ENCODE data around the gene CPTP.
A peak's percentile ranks its signal among the peaks of the same experiment; 100 is the strongest.

CPTP gene

GRCh38 chr1:1286313-1287261 lies 38.0 kb upstream of the CPTP start:
- Histone ChIP-seq H3K36me3 (ENCODE audit: insufficient read depth, low read length) (no peaks in the 10 kb centered on the region), H3K27me3 (ENCODE audit: insufficient read depth, low read length, poor library complexity, severe bottlenecking) (no peaks in the 10 kb centered on the region), H4K20me1 (ENCODE audit: insufficient read depth, low read length, poor library complexity, severe bottlenecking) (no peaks in the 10 kb centered on the region), H3F3A (ENCODE audit: low read depth) (no peaks in the 10 kb centered on the region), H3K9ac (ENCODE audit: low read depth, low read length, poor library complexity, severe bottlenecking) (no peak overlapping the region), H2AFZ (ENCODE audit: low read length) (no peak overlapping the region), H3K9me2 (replicated peaks; ENCODE audit: low read depth, low read length) (no peaks in the 10 kb centered on the region), H3K4me3 (ENCODE audit: low read length, poor library complexity, severe bottlenecking) (no peak overlapping the region), H3K79me2 (ENCODE audit: insufficient read depth, low read length) (no peaks in the 10 kb centered on the region), H3K4me1 (ENCODE audit: insufficient read depth, low read length, poor library complexity, severe bottlenecking) (no peaks in the 10 kb centered on the region), H3K4me2 (ENCODE audit: low read depth, low read length, poor library complexity, severe bottlenecking) (no peak overlapping the region), H3K9me3 (ENCODE audit: insufficient read depth, low read depth, low read length) (no peaks in the 10 kb centered on the region)
- TF ChIP-seq EZH2phosphoT487 (IDR thresholded peaks at IDR 0.05; ENCODE audit: borderline replicate concordance), result no peak
- TF ChIP-seq CTCF (conservative IDR thresholded peaks at IDR 0.05; ENCODE audit: low read length), result no peak

GRCh38 chr1:1287288-1288110 lies 37.1 kb upstream of the CPTP start:
- Histone ChIP-seq H3K4me2 (ENCODE audit: low read depth, low read length, poor library complexity, severe bottlenecking) (no peak overlapping the region), H3K9me2 (replicated peaks; ENCODE audit: low read depth, low read length) (no peaks in the 10 kb centered on the region), H3K9me3 (ENCODE audit: insufficient read depth, low read depth, low read length) (no peaks in the 10 kb centered on the region), H3K27me3 (ENCODE audit: insufficient read depth, low read length, poor library complexity, severe bottlenecking) (no peaks in the 10 kb centered on the region), H4K20me1 (ENCODE audit: insufficient read depth, low read length, poor library complexity, severe bottlenecking) (no peaks in the 10 kb centered on the region), H3K4me3 (ENCODE audit: low read length, poor library complexity, severe bottlenecking) (no peak overlapping the region), H3K9ac (ENCODE audit: low read depth, low read length, poor library complexity, severe bottlenecking) (no peak overlapping the region), H3F3A (ENCODE audit: low read depth) (no peaks in the 10 kb centered on the region), H2AFZ (ENCODE audit: low read length) (no peak overlapping the region), H3K36me3 (ENCODE audit: insufficient read depth, low read length) (no peaks in the 10 kb centered on the region), H3K4me1 (ENCODE audit: insufficient read depth, low read length, poor library complexity, severe bottlenecking) (no peaks in the 10 kb centered on the region), H3K79me2 (ENCODE audit: insufficient read depth, low read length) (no peaks in the 10 kb centered on the region)
- TF ChIP-seq EZH2phosphoT487 (IDR thresholded peaks at IDR 0.05; ENCODE audit: borderline replicate concordance), result no peak

GRCh38 chr1:1290238-1290731 lies 34.3 kb upstream of the CPTP start:
- no peaks in the 10 kb centered on the region for H3K36me3 ChIP-seq (ENCODE audit: insufficient read depth, low read length)
- no peaks in the 10 kb centered on the region for H3K79me2 ChIP-seq (ENCODE audit: insufficient read depth, low read length)
- no peaks in the 10 kb centered on the region for H3K4me1 ChIP-seq (ENCODE audit: insufficient read depth, low read length, poor library complexity, severe bottlenecking)
- no peaks in the 10 kb centered on the region for H3K27me3 ChIP-seq (ENCODE audit: insufficient read depth, low read length, poor library complexity, severe bottlenecking)
- H3K9me3 ChIP-seq (ENCODE audit: insufficient read depth, low read depth, low read length), result no peaks in the 10 kb centered on the region
- H3K9me2 ChIP-seq (replicated peaks; ENCODE audit: low read depth, low read length), result no peaks in the 10 kb centered on the region
- H3K9ac ChIP-seq (ENCODE audit: low read depth, low read length, poor library complexity, severe bottlenecking), result no peak overlapping the region
- H3K4me3 ChIP-seq (ENCODE audit: low read length, poor library complexity, severe bottlenecking), result no peak overlapping the region
- H2AFZ ChIP-seq (ENCODE audit: low read length), result no peak overlapping the region
- no peaks in the 10 kb centered on the region for H4K20me1 ChIP-seq (ENCODE audit: insufficient read depth, low read length, poor library complexity, severe bottlenecking)
- TF ChIP-seq EZH2phosphoT487 (IDR thresholded peaks at IDR 0.05; ENCODE audit: borderline replicate concordance) (no peak), CTCF (conservative IDR thresholded peaks at IDR 0.05; ENCODE audit: low read length) (peak; percentile 45; the same call in 1 of the 2 replicates)
- no peak overlapping the region for H3K4me2 ChIP-seq (ENCODE audit: low read depth, low read length, poor library complexity, severe bottlenecking)
- H3F3A ChIP-seq (ENCODE audit: low read depth), result no peaks in the 10 kb centered on the region
